ENCODE data around the gene TMEM108.

The TMEM108 gene

DNA sequence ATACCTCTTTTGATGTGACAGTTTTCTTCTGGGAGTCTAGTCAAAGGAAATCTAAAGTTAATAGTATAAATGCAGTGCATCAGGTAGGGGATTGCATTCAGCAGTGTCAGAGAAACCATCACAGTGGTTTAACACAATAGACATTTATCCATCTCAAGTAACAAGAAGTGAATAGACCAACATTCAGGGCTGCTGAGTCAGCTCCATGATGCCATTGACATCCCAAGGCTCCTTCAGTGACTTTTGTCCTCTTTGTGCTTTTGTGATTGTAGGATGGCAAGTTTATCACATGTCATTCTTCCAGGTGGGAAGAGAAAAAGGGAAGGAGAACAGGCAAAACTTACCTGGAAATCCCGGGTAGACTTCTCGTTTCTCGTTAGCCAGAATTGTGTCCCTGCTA is 158.3 kb downstream of the TMEM108 start:
- H3K4me3 ChIP-seq (ENCODE audit: low read length), result no peak overlapping the region
- H3K27ac ChIP-seq (ENCODE audit: low read depth, low read length), result no peak overlapping the region
- H3K9me2 ChIP-seq (replicated peaks; ENCODE audit: control insufficient read depth, low read length), result no peaks in the 10 kb centered on the region; the same call in 1 of the 2 replicates
- H3K4me1 ChIP-seq (ENCODE audit: control insufficient read depth, low read length), result no peaks in the 10 kb centered on the region
- no peak overlapping the region for H3K4me2 ChIP-seq (ENCODE audit: low read length)
- no peaks in the 10 kb centered on the region for H3K9me3 ChIP-seq (ENCODE audit: control insufficient read depth, insufficient read depth, low read length)
- H4K20me1 ChIP-seq (ENCODE audit: control insufficient read depth, insufficient read depth, low read depth, low read length), result no peaks in the 10 kb centered on the region
- H3K36me3 ChIP-seq (ENCODE audit: control insufficient read depth, low read length), result no peaks in the 10 kb centered on the region
- no peak for TF ChIP-seq EZH2phosphoT487 (IDR thresholded peaks at IDR 0.05; ENCODE audit: borderline replicate concordance, low read length)
- TF ChIP-seq, protein P1, sequence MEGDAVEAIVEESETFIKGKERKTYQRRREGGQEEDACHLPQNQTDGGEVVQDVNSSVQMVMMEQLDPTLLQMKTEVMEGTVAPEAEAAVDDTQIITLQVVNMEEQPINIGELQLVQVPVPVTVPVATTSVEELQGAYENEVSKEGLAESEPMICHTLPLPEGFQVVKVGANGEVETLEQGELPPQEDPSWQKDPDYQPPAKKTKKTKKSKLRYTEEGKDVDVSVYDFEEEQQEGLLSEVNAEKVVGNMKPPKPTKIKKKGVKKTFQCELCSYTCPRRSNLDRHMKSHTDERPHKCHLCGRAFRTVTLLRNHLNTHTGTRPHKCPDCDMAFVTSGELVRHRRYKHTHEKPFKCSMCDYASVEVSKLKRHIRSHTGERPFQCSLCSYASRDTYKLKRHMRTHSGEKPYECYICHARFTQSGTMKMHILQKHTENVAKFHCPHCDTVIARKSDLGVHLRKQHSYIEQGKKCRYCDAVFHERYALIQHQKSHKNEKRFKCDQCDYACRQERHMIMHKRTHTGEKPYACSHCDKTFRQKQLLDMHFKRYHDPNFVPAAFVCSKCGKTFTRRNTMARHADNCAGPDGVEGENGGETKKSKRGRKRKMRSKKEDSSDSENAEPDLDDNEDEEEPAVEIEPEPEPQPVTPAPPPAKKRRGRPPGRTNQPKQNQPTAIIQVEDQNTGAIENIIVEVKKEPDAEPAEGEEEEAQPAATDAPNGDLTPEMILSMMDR (IDR thresholded peaks at IDR 0.05; ENCODE audit: low read depth, low read length, poor library complexity, severe bottlenecking), result no peak
- no peaks in the 10 kb centered on the region for H3F3A ChIP-seq (ENCODE audit: control insufficient read depth, insufficient read depth)
- H3K27me3 ChIP-seq (ENCODE audit: control insufficient read depth, low read length), result peaks cover 5% of the 10 kb centered on the region; the same call in 1 of the 2 replicates
- H3K79me2 ChIP-seq (ENCODE audit: control insufficient read depth, low read length), result no peaks in the 10 kb centered on the region

DNA sequence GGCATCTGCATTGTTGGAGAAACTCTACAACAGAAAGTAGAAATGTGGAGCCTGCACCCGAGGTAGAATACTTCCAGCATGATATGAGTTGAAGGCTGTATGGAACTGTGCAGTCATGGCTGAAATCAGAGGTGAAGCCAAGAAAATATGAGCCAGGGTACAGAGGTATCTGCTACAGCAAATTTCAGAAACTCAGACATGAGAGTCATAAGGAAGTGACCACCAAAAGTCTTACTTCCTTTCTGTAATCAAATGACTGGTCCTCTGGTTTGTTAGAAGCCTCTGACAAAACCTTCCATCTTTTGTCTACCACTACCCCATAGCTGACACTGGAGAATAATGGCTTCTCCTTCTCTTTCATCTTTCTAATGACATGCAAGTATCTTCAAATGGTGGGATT is 159.4 kb downstream of the TMEM108 start:
- Histone ChIP-seq H3F3A (ENCODE audit: control insufficient read depth, insufficient read depth) (no peaks in the 10 kb centered on the region), H3K79me2 (ENCODE audit: control insufficient read depth, low read length) (no peaks in the 10 kb centered on the region), H3K9me2 (replicated peaks; ENCODE audit: control insufficient read depth, low read length) (no peaks in the 10 kb centered on the region; the same call in 1 of the 2 replicates), H3K36me3 (ENCODE audit: control insufficient read depth, low read length) (no peaks in the 10 kb centered on the region), H3K4me2 (ENCODE audit: low read length) (no peak overlapping the region), H3K4me3 (ENCODE audit: low read length) (no peak overlapping the region), H4K20me1 (ENCODE audit: control insufficient read depth, insufficient read depth, low read depth, low read length) (no peaks in the 10 kb centered on the region), H3K4me1 (ENCODE audit: control insufficient read depth, low read length) (no peaks in the 10 kb centered on the region), H3K9me3 (ENCODE audit: control insufficient read depth, insufficient read depth, low read length) (no peaks in the 10 kb centered on the region), H3K27me3 (ENCODE audit: control insufficient read depth, low read length) (no peaks in the 10 kb centered on the region), H3K27ac (ENCODE audit: low read depth, low read length) (no peak overlapping the region)
- TF ChIP-seq, protein P1 (IDR thresholded peaks at IDR 0.05; ENCODE audit: low read depth, low read length, poor library complexity, severe bottlenecking), result no peak
- TF ChIP-seq EZH2phosphoT487 (IDR thresholded peaks at IDR 0.05; ENCODE audit: borderline replicate concordance, low read length), result no peak

DNA sequence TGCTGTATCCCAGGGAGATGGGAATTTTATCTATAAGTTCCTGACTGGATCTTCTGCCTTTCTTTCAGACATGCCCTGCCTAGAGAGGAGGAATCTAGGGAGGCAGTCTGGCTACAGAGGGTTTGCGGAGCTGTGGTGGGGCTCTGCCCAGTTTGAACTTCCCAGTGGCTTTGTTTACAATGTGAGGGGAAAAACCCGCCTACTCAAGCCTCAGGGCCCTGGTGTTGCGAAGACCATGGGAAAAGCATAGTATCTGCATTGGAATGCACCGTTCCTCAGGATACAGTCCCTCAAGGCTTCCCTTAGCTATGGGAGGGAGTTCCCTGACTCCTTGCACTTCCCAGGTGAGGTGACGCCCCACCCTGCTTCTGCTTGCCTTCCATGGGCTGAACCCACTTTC is 168.7 kb downstream of the TMEM108 start:
- H3K4me3 ChIP-seq (ENCODE audit: low read length), result no peak overlapping the region
- no peak overlapping the region for H3K27ac ChIP-seq (ENCODE audit: low read depth, low read length)
- peaks cover 30% of the 10 kb centered on the region for H3K4me1 ChIP-seq (ENCODE audit: control insufficient read depth, low read length)
- H3K36me3 ChIP-seq (ENCODE audit: control insufficient read depth, low read length), result no peaks in the 10 kb centered on the region
- no peaks in the 10 kb centered on the region for H4K20me1 ChIP-seq (ENCODE audit: control insufficient read depth, insufficient read depth, low read depth, low read length)
- no peaks in the 10 kb centered on the region for H3K79me2 ChIP-seq (ENCODE audit: control insufficient read depth, low read length)
- H3K9me3 ChIP-seq (ENCODE audit: control insufficient read depth, insufficient read depth, low read length), result no peaks in the 10 kb centered on the region
- TF ChIP-seq EZH2phosphoT487 (IDR thresholded peaks at IDR 0.05; ENCODE audit: borderline replicate concordance, low read length), result no peak
- TF ChIP-seq, protein P1 (IDR thresholded peaks at IDR 0.05; ENCODE audit: low read depth, low read length, poor library complexity, severe bottlenecking), result no peak
- 0 out of 2 replicates have a peak, but pooled peaks cover 2% of the 10 kb centered on the region for H3K27me3 ChIP-seq (ENCODE audit: control insufficient read depth, low read length)
- peaks cover 11% of the 10 kb centered on the region for H3F3A ChIP-seq (ENCODE audit: control insufficient read depth, insufficient read depth)
- no peaks in the 10 kb centered on the region for H3K9me2 ChIP-seq (replicated peaks; ENCODE audit: control insufficient read depth, low read length)
- no peak overlapping the region for H3K4me2 ChIP-seq (ENCODE audit: low read length)
